Peyer's patch (tissue), 4 donors: ENCODE data around the gene FPR2. TPM values are rescaled to one million over a fixed set of nuclear protein-coding genes. Genes with fewer than 3 reads are reported as not detected.
"Not testable (repeated sequence)": the region's sequence is repeated elsewhere in the genome, so short reads cannot be mapped to it uniquely, and the experiment has no call there.

Experiments used
- DNase-seq, 3 donors: peaks; one replicate each; pipeline ENCODE4 v3.0.0-alpha.2; 2017 to 2019
- H3K27ac ChIP-seq, 4 donors: fragments of 200-600 bp; sonication (generic); one replicate each; pipeline ENCODE4 v1.5.1; 2016 to 2019
- H3K27me3 ChIP-seq, 2 donors: fragments of 200-600 bp; sonication (generic); one replicate each; pipeline ENCODE4 v1.5.1; 2019
- H3K36me3 ChIP-seq, 3 donors: fragments of 200-600 bp; sonication (generic); one replicate each; pipeline ENCODE4 v1.5.1; 2016 to 2019
- H3K4me1 ChIP-seq, 4 donors: fragments of 200-600 bp; sonication (generic); one replicate each; pipeline ENCODE4 v1.5.1; 2016 to 2019
- H3K4me3 ChIP-seq, 4 donors: fragments of 200-600 bp; sonication (generic); 1 replicate in 3 of 4; 2 replicates in 1 of 4; pipeline ENCODE4 v1.5.1; 2016 to 2019; ENCODE audit warnings: mild to moderate bottlenecking in 1 of 4
- H3K9me3 ChIP-seq, 4 donors: fragments of 200-600 bp; sonication (generic); one replicate each; pipeline ENCODE4 v1.5.1; 2016 to 2019; ENCODE audit warnings: mild to moderate bottlenecking in 1 of 4
- POLR2A ChIP-seq, 2 donors: fragments of 450-650 bp; IDR thresholded peaks; one replicate each; pipeline ENCODE4 v1.5.1; 2017; ENCODE audit warnings: antibody characterized with exemption in 2 of 2, mild to moderate bottlenecking in 2 of 2, moderate library complexity in 2 of 2
- total RNA-seq, 4 donors: library from RNA; depleted of rRNA; stranded (reverse); fragments of >200 nt; gene quantifications; one replicate each; pipeline ENCODE4 v1.1.0, GENCODE V29; 2016
- TF ChIP-seq, protein P1 (sequence below), 6 experiments: fragments of 450-650 bp in 4 of 6; fragments of 200-600 bp in 2 of 6; sonication (generic) in 1 of 6; IDR thresholded peaks; one replicate each; pipeline ENCODE4 v1.5.1; 2017 to 2019; ENCODE audit warnings: antibody characterized with exemption in 6 of 6, mild to moderate bottlenecking in 3 of 6, moderate library complexity in 1 of 6

FPR2 gene
- total RNA-seq, 4 donors from 2014 or later, result 1.9 TPM; not detected in 3

DNA sequence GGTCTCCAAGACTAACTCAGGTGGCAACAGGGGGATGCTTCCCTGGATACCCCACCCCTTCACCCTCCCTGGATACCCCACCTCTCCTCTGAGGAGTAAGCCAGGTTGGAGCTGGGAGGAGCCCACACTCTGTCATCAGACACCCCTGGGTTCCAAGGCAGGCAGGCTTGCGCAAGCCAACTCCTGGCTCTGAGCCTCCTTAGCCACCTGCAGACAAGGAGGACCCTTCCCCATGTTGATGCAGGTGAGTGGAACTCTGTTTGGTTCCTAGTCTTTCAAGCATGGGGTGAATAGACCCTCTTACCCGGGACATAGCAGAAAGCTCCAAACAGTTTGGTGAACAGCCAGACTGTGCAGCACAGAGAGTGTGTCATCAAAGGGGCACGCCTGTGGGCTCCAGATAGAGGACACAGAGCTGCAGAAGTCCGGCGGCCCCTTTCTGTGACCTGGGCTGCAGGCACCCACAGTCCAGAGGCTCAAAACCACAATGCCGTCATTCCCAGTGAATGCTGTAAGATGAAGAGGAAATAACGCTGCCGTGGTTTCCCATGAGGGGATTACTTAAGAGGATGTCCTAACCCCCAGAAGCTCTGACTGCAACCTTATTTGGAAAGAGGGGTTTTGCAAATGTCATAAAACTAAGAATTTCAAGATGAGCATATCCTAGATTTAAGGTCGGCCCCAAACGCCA, 25.1 kb upstream of the FPR2 start:
- no peaks in the 10 kb centered on the region for H3K27me3 ChIP-seq
- no peaks in the 10 kb centered on the region for H3K4me1 ChIP-seq
- TF ChIP-seq, protein P1, sequence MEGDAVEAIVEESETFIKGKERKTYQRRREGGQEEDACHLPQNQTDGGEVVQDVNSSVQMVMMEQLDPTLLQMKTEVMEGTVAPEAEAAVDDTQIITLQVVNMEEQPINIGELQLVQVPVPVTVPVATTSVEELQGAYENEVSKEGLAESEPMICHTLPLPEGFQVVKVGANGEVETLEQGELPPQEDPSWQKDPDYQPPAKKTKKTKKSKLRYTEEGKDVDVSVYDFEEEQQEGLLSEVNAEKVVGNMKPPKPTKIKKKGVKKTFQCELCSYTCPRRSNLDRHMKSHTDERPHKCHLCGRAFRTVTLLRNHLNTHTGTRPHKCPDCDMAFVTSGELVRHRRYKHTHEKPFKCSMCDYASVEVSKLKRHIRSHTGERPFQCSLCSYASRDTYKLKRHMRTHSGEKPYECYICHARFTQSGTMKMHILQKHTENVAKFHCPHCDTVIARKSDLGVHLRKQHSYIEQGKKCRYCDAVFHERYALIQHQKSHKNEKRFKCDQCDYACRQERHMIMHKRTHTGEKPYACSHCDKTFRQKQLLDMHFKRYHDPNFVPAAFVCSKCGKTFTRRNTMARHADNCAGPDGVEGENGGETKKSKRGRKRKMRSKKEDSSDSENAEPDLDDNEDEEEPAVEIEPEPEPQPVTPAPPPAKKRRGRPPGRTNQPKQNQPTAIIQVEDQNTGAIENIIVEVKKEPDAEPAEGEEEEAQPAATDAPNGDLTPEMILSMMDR (IDR thresholded peaks at IDR 0.05), result no peak
- TF ChIP-seq POLR2A (IDR thresholded peaks at IDR 0.05), result no peak
- peak in 1 of 3 donors; percentile 64 for DNase-seq
- H3K27ac ChIP-seq, result no peak overlapping the region
- no peaks in the 10 kb centered on the region for H3K36me3 ChIP-seq
- no peak overlapping the region for H3K4me3 ChIP-seq
- H3K9me3 ChIP-seq, result no peaks in the 10 kb centered on the region

GRCh38 chr19:51737389-51737788, 23.6 kb upstream of the FPR2 start:
- Histone ChIP-seq H3K27me3 (no peaks in the 10 kb centered on the region), H3K4me1 (no peaks in the 10 kb centered on the region), H3K27ac (no peak overlapping the region), H3K36me3 (no peaks in the 10 kb centered on the region), H3K4me3 (no peak overlapping the region), H3K9me3 (no peaks in the 10 kb centered on the region)
- no peak for DNase-seq
- TF ChIP-seq, protein P1 (IDR thresholded peaks at IDR 0.05), result no peak

DNA sequence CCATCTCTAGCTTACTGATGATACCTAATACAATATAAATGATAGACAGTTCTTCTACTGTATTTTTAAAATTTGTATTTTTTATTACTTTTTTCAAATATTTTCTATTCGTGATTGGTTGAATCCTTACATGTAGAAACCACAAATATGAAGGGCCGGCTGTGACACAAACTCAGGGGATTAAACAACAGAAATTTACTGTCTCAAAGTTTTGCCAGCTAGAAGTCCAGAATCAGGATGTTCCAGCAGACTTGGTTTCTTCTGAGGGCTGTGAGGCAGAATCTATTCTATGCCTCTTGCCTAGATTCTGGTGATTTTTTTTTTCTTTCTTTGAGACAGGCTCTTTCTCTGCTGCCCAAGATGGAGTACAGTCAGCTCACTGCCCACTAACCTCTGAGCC, 23.1 kb upstream of the FPR2 start:
- Histone ChIP-seq H3K27me3 (no peaks in the 10 kb centered on the region), H3K4me3 (no peak overlapping the region), H3K36me3 (no peaks in the 10 kb centered on the region), H3K4me1 (no peaks in the 10 kb centered on the region), H3K27ac (no peak overlapping the region), H3K9me3 (no peaks in the 10 kb centered on the region)
- TF ChIP-seq, protein P1 (IDR thresholded peaks at IDR 0.05), result no peak
- TF ChIP-seq POLR2A (IDR thresholded peaks at IDR 0.05), result no peak
- DNase-seq, result no peak

DNA sequence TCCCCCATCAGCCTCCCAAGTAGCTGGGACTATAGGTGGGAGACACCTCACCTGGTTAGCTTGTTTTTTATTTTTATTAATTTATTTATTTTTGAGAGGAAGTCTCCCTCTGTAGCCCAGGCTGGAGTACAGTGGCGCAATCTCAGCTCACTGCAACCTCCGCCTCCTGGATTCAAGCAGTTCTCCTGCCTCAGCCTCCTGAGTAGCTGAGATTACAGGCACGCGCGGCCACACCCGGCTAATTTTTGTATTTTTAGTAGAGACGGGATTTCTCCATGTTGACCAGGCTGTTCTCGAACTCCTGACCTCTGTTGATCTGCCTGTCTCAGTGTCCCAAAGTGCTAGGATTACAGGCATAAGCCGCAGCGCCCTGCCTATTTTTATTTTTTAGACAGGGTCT, 22.5 kb upstream of the FPR2 start:
- H3K9me3 ChIP-seq, DNase-seq, H3K4me3 ChIP-seq, H3K27ac ChIP-seq, H3K36me3 ChIP-seq, H3K27me3 ChIP-seq, H3K4me1 ChIP-seq: not testable (repeated sequence)

DNA sequence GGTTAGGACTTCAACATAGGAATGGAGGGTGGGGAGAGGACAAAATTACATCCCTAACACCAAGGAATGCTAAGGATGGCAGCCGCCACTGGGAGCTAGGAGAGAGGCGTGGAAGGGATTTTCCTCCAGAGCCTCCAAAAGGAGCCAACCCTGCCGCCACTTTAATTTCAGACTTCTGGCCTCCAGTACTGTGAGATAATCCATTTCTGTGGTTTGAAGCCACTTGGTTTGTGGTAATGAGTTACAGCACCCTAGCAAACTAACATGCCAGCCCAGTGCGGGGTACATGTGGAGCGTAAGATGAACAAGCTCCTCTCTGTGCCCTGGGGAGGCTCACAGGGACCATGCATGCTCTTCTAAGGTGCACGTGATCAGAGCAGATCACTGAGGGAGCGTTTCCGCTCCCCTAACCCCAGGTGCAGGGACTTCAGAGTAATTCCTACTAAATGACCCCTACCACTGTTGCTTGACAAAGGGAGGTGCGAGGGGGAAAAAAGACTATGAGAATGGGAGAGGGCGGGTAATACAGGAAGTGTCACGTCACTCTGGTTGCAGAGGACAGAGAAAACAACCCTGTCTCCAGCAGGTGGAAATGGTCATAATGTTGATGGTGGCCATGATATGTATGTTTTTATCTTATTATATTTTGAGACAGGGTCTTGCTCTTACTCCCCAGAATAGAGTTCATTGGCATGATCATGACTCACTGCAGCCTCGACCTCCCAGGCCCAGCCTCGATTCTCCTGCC, 21.3 kb upstream of the FPR2 start:
- Histone ChIP-seq H3K4me3 (no peak overlapping the region), H3K4me1 (no peaks in the 10 kb centered on the region), H3K27ac (no peak overlapping the region), H3K27me3 (no peaks in the 10 kb centered on the region), H3K9me3 (no peaks in the 10 kb centered on the region), H3K36me3 (no peaks in the 10 kb centered on the region)
- DNase-seq, result no peak
- TF ChIP-seq, protein P1 (IDR thresholded peaks at IDR 0.05), result no peak
- TF ChIP-seq POLR2A (IDR thresholded peaks at IDR 0.05), result no peak

DNA sequence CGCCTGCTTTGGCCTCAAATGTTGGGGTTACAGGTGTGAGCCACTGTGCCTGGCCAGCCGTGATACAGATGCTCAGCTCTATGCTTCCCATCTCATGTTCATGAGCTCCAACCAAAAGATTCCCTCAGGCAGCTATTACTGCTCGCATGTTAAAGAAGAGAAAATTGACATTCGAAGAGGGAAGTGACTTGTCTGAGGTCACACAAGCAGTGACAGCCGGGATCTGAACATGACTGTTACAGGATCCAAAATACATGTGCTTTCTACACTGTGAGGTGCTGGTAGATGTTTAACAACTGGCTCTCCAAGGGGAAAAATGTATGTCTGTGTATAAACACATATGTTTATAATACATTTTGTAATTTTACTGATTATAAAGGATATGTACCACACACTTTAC, 20.6 kb upstream of the FPR2 start:
- no peaks in the 10 kb centered on the region for H3K4me1 ChIP-seq
- no peak overlapping the region for H3K27ac ChIP-seq
- H3K4me3 ChIP-seq, result no peak overlapping the region
- H3K36me3 ChIP-seq, result no peaks in the 10 kb centered on the region
- TF ChIP-seq POLR2A (IDR thresholded peaks at IDR 0.05), result no peak
- TF ChIP-seq, protein P1 (IDR thresholded peaks at IDR 0.05), result no peak
- H3K27me3 ChIP-seq, result no peaks in the 10 kb centered on the region
- H3K9me3 ChIP-seq, result no peaks in the 10 kb centered on the region
- DNase-seq, result no peak
